Measurements from ENCODE around the gene SHB.
A peak's percentile ranks its signal among the peaks of the same experiment; 100 is the strongest.

The SHB gene

GRCh38 chr9:37921168-37921510 lies 147.9 kb downstream of the SHB start:
- no peak for TF ChIP-seq CTCF (IDR thresholded peaks at IDR 0.05; ENCODE audit: extremely low read depth, missing control alignments)

GRCh38 chr9:37920471-37921167 lies 148.4 kb downstream of the SHB start:
- no peak for TF ChIP-seq CTCF (IDR thresholded peaks at IDR 0.05; ENCODE audit: extremely low read depth, missing control alignments)
- peak; percentile 47 for DNase-seq (ENCODE audit: low spot score)

More at GRCh38 chr9:37921168-37921510, 147.9 kb downstream of the SHB start:
- DNase-seq (ENCODE audit: low spot score), result no peak

GRCh38 chr9:37919956-37920335 lies 149.1 kb downstream of the SHB start:
- no peak for TF ChIP-seq CTCF (IDR thresholded peaks at IDR 0.05; ENCODE audit: extremely low read depth, missing control alignments)
- DNase-seq (ENCODE audit: low spot score), result no peak

- TF ChIP-seq CTCF (IDR thresholded peaks at IDR 0.05; ENCODE audit: extremely low read depth, missing control alignments), result no peak
- no peak for DNase-seq (ENCODE audit: low spot score)
Measured at GRCh38 chr9:37919246-37919955, 149.6 kb downstream of the SHB start.

- no peak for TF ChIP-seq CTCF (IDR thresholded peaks at IDR 0.05; ENCODE audit: extremely low read depth, missing control alignments)
- DNase-seq (ENCODE audit: low spot score), result no peak
Measured at GRCh38 chr9:37918665-37919170, 150.3 kb downstream of the SHB start.

GRCh38 chr9:37917801-37918664 lies 151.0 kb downstream of the SHB start:
- no peak for DNase-seq (ENCODE audit: low spot score)
- TF ChIP-seq CTCF (IDR thresholded peaks at IDR 0.05; ENCODE audit: extremely low read depth, missing control alignments), result no peak
